ENCODE results near the gene TIMM8A. TPM values are rescaled to one million over a fixed set of nuclear protein-coding genes. Genes with fewer than 3 reads are reported as not detected.
"Not testable (repeated sequence)": the region's sequence is repeated elsewhere in the genome, so short reads cannot be mapped to it uniquely, and the experiment has no call there.

The TIMM8A gene
- total RNA-seq, 1 donor from 2014 or later, result 16.8 TPM

DNA sequence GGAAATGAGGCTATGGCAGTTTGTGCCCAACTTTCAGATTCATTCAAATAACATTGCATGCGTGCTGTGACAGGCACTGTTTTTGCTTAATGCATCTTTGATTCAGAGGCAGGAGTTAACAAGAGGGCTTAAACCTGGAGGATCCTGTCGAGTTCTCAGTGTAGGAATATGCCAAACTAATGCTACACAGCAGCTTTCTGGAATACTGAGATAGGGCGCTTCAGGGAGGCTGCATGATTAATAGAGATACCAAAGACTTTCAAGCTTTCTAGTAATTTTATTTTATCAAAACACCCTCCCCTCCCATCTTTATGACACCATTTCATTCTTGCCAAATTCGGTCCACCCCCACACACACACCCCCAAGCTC, 636 bp upstream of the TIMM8A start:
- POLR2A ChIA-PET, result interaction anchor here (0.7 to 2.9 kb wide), 9 partner anchors 9 to 583 kb away, joined by 3 to 27 read pairs (median 6); partner anchors contain the start of genes BTK, GLA, HNRNPH2 and RPL36A
- Mint-ChIP-seq H3K36me3 (ENCODE audit: low read depth) (peaks cover 45% of the 10 kb centered on the region), H3K4me3 (peak overlapping the region; percentile 91), H3K4me1 (peaks cover 13% of the 10 kb centered on the region), H3K27me3 (no peaks in the 10 kb centered on the region), H3K9me3 (no peaks in the 10 kb centered on the region), H3K27ac (peak overlapping the region; percentile 89)
- intact Hi-C loops (cut with micrococcal nuclease), result loop anchor here (2.0 kb wide), 1 partner anchor 22 kb away; no protein-coding TSS in a partner anchor
- CTCF ChIA-PET, result interaction anchor here (0.9 to 1.8 kb wide), 2 partner anchors 19 to 42 kb away, joined by 3 to 10 read pairs; partner anchors contain the start of gene RPL36A
- DNase-seq, result no peak
- ATAC-seq (ENCODE audit: low read depth), result no peak
- TF ChIP-seq, protein P1, sequence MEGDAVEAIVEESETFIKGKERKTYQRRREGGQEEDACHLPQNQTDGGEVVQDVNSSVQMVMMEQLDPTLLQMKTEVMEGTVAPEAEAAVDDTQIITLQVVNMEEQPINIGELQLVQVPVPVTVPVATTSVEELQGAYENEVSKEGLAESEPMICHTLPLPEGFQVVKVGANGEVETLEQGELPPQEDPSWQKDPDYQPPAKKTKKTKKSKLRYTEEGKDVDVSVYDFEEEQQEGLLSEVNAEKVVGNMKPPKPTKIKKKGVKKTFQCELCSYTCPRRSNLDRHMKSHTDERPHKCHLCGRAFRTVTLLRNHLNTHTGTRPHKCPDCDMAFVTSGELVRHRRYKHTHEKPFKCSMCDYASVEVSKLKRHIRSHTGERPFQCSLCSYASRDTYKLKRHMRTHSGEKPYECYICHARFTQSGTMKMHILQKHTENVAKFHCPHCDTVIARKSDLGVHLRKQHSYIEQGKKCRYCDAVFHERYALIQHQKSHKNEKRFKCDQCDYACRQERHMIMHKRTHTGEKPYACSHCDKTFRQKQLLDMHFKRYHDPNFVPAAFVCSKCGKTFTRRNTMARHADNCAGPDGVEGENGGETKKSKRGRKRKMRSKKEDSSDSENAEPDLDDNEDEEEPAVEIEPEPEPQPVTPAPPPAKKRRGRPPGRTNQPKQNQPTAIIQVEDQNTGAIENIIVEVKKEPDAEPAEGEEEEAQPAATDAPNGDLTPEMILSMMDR (IDR thresholded peaks at IDR 0.05), result no peak

DNA sequence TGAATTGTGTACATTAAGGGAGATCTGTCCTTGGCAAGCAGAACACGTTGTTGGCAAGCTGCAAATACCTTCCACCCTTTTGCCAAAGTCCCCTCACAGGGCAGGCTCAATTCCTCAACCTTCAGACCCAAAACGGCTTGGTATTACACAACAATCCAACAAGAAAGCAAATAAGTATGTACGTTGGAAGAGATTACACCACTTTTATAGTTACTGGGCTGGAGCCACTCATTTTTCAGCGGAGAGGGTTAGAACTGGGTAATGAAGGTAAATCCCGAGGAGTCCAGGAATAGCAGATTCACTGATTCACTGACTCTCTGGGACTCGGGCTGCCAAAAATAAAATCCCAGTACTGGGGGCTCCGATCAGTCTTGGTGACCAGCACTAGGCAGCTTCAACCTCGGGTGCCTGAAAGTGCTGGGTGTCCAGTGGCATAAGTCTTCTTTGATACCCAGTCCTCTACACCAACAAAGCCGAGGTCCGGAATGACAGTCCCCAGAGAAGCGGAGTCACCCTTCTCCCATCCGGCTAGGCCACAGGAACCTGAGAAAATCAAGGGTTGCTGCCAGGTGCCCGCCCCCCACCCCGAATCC, 587 bp downstream of the TIMM8A start:
- intact Hi-C loops (cut with micrococcal nuclease), result loop anchor here (1.0 to 2.0 kb wide), 4 partner anchors 23 to 60 kb away; partner anchors contain the start of genes BTK and HNRNPH2
- Mint-ChIP-seq H3K9me3 (no peaks in the 10 kb centered on the region), H3K36me3 (ENCODE audit: low read depth) (peaks cover 42% of the 10 kb centered on the region), H3K27me3 (no peaks in the 10 kb centered on the region), H3K4me3 (peak overlapping the region; percentile 91), H3K27ac (peak overlapping the region; percentile 89), H3K4me1 (peaks cover 13% of the 10 kb centered on the region)
- TF ChIP-seq, protein P1 (IDR thresholded peaks at IDR 0.05), result no peak
- DNase-seq (no peak), ATAC-seq (ENCODE audit: low read depth) (no peak)
- ChIA-PET CTCF (no interaction called here), POLR2A (interaction anchor here (0.6 to 2.9 kb wide), 8 partner anchors 10 to 71 kb away, joined by 3 to 27 read pairs (median 5); partner anchors contain the start of genes BTK, GLA, HNRNPH2 and RPL36A)

DNA sequence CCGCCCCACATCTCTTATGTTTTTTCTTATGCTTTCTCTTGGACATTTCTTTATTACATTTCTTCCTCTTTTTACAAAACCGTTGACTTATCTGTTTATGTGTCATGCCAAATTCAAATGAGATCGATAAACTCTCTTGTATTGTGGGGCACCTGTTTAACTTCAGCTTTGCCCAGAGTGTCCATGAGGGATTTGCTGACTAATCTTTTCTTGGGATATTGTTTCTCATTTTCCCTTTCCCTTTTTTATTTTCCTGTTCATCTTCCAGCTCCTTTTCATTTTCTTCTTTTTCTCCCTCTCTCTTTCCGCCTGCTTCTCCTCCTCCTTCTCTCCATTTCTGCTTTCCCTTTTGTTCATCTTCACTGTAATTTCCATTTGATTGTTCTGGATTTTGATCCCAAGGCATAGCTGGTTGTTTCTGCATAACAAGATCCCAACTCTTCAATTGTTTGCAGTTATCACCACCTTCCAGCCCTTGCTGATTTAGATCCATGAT, 10.7 kb downstream of the TIMM8A start:
- Mint-ChIP-seq H3K36me3 (ENCODE audit: low read depth) (peaks cover 4% of the 10 kb centered on the region), H3K4me1 (no peaks in the 10 kb centered on the region), H3K9me3 (peaks cover 5% of the 10 kb centered on the region), H3K27me3 (no peaks in the 10 kb centered on the region), H3K27ac (no peak overlapping the region), H3K4me3 (no peak overlapping the region)
- POLR2A ChIA-PET, result interaction anchor here (0.6 kb wide), 1 partner anchor 342 kb away, joined by 4 read pairs; no protein-coding TSS in a partner anchor
- CTCF ChIA-PET, result no interaction called here
- ATAC-seq (ENCODE audit: low read depth) (no peak), DNase-seq (no peak)
- TF ChIP-seq, protein P1 (IDR thresholded peaks at IDR 0.05), result no peak
- intact Hi-C loops (cut with micrococcal nuclease), result no loop called here

DNA sequence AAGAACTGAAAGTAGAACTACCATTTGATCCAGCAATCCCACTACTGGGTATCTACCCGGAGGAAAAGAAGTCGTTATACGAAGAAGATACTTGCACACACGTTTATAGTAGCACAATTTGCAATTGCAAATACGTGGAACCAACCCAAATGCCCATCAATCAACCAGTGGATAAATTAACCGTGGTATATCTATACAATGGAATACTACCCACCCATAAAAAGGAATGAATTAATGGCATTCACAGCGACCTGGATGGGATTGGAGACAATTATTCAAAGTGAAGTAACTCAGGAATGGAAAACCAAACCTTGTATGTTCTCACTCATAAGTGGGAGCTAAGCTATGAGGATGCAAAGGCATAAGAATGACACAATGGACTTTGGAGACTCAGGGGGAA, 14.2 kb downstream of the TIMM8A start:
- H3K4me1 Mint-ChIP-seq; DNase-seq; H3K4me3 Mint-ChIP-seq; H3K36me3 Mint-ChIP-seq (ENCODE audit: low read depth); POLR2A ChIA-PET; ATAC-seq (ENCODE audit: low read depth); H3K27me3 Mint-ChIP-seq; intact Hi-C loops (cut with micrococcal nuclease); H3K9me3 Mint-ChIP-seq; H3K27ac Mint-ChIP-seq; CTCF ChIA-PET: not testable (repeated sequence)

DNA sequence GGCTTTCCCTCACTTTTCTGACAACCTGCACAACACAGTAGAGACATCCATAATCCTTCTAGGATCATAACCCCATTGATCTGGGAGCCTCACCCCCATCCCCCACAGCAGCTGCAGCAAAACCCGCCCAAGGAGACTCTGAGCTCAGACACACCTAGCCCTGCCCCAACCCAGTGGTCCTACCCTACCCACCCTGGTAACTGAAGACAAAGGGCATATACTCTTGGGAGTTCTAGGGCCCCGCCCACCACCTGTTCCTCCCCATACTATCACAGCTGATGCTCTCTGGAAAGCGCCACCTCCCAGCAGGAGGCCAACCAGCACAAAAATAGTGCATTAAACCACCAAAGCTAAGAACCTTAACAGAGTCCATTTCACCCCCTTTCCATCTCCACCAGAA, 21.9 kb downstream of the TIMM8A start:
- CTCF ChIA-PET; H3K9me3 Mint-ChIP-seq; H3K36me3 Mint-ChIP-seq (ENCODE audit: low read depth); H3K27ac Mint-ChIP-seq; DNase-seq; H3K27me3 Mint-ChIP-seq; H3K4me3 Mint-ChIP-seq; ATAC-seq (ENCODE audit: low read depth); intact Hi-C loops (cut with micrococcal nuclease): not testable (repeated sequence)
- H3K4me1 Mint-ChIP-seq, result peaks cover 14% of the 10 kb centered on the region
- POLR2A ChIA-PET, result interaction anchor here (0.6 kb wide), 1 partner anchor 178 kb away, joined by 3 read pairs; no protein-coding TSS in a partner anchor

DNA sequence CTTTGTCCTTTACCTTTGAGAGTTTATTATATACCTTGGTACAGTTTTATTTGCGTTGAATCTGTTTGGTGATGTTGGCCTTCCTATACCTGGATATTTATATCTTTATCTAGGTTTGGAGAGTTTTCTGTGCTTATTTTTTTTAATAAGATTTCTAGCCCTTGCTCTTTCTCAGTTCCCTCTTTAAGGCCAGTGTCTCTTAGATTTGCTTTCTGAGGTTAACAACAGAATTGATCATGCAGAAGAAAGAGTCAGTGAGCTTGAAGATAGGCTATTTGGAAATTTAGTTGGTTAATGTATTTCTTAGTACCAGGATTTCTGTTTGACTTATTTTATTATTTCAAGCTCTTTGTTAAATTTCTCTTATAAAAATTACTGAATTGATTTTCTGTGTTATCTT, 44.8 kb downstream of the TIMM8A start:
- intact Hi-C loops (cut with micrococcal nuclease), result no loop called here
- no peak overlapping the region for H3K27ac Mint-ChIP-seq
- no peak overlapping the region for H3K4me3 Mint-ChIP-seq
- DNase-seq (no peak), ATAC-seq (ENCODE audit: low read depth) (no peak)
- no peaks in the 10 kb centered on the region for H3K36me3 Mint-ChIP-seq (ENCODE audit: low read depth)
- H3K9me3 Mint-ChIP-seq, result no peaks in the 10 kb centered on the region
- TF ChIP-seq, protein P1 (IDR thresholded peaks at IDR 0.05), result no peak
- peaks cover 17% of the 10 kb centered on the region for H3K4me1 Mint-ChIP-seq
- CTCF ChIA-PET, result no interaction called here
- POLR2A ChIA-PET, result no interaction called here
- H3K27me3 Mint-ChIP-seq, result no peaks in the 10 kb centered on the region

Data from activated B cell treated with CpG ODN at 0.5 μM for 24 hours (primary cell).